ENCODE data around the gene TIGD3. TPM values are rescaled to one million over a fixed set of nuclear protein-coding genes. Genes with fewer than 3 reads are reported as not detected.

The TIGD3 gene
- total RNA-seq, 1 donor from 2014 or later, result 0.75 TPM

GRCh38 chr11:65338676-65339075 lies 15.9 kb upstream of the TIGD3 start:
- DNase-seq (ENCODE audit: low read depth), result no peak
- no peak for TF ChIP-seq CTCF (conservative IDR thresholded peaks at IDR 0.05; ENCODE audit: low read depth, low read length)
- H3K4me3 ChIP-seq (ENCODE audit: low read depth, low read length), result no peak overlapping the region

GRCh38 chr11:65340226-65340625 lies 14.3 kb upstream of the TIGD3 start:
- no peak for DNase-seq (ENCODE audit: low read depth)
- no peak overlapping the region for H3K4me3 ChIP-seq (ENCODE audit: low read depth, low read length)
- no peak for TF ChIP-seq CTCF (conservative IDR thresholded peaks at IDR 0.05; ENCODE audit: low read depth, low read length)

- no peak for DNase-seq (ENCODE audit: low read depth)
- TF ChIP-seq CTCF (conservative IDR thresholded peaks at IDR 0.05; ENCODE audit: low read depth, low read length), result no peak
- H3K4me3 ChIP-seq (ENCODE audit: low read depth, low read length), result no peak overlapping the region
Measured at GRCh38 chr11:65341856-65342255, 12.7 kb upstream of the TIGD3 start.

GRCh38 chr11:65351511-65351910 lies 3.0 kb upstream of the TIGD3 start:
- no peak overlapping the region for H3K4me3 ChIP-seq (ENCODE audit: low read depth, low read length)
- DNase-seq (ENCODE audit: low read depth), result no peak
- no peak for TF ChIP-seq CTCF (conservative IDR thresholded peaks at IDR 0.05; ENCODE audit: low read depth, low read length)

- TF ChIP-seq CTCF (conservative IDR thresholded peaks at IDR 0.05; ENCODE audit: low read depth, low read length), result peak; percentile 44
- no peak overlapping the region for H3K4me3 ChIP-seq (ENCODE audit: low read depth, low read length)
- DNase-seq (ENCODE audit: low read depth), result no peak
Measured at GRCh38 chr11:65352783-65353182, 1.8 kb upstream of the TIGD3 start.

- TF ChIP-seq CTCF (conservative IDR thresholded peaks at IDR 0.05; ENCODE audit: low read depth, low read length), result no peak
- H3K4me3 ChIP-seq (ENCODE audit: low read depth, low read length), result no peak overlapping the region
- no peak for DNase-seq (ENCODE audit: low read depth)
Measured at GRCh38 chr11:65353376-65353775, 1.2 kb upstream of the TIGD3 start.

GRCh38 chr11:65353900-65354264 lies 669 bp upstream of the TIGD3 start:
- no peak for DNase-seq (ENCODE audit: low read depth)
- no peak for TF ChIP-seq CTCF (conservative IDR thresholded peaks at IDR 0.05; ENCODE audit: low read depth, low read length)
- peak overlapping the region; percentile 61 for H3K4me3 ChIP-seq (ENCODE audit: low read depth, low read length)
